CD14-positive monocyte (primary cell): ENCODE data around the gene DNAH14. TPM values are rescaled to one million over a fixed set of nuclear protein-coding genes. Genes with fewer than 3 reads are reported as not detected.
A peak's percentile ranks its signal among the peaks of the same experiment; 100 is the strongest.

Experiments
- DNase-seq, 3 donors: peaks; one replicate each; pipeline ENCODE4 v3.0.0-alpha.2; 2011 to 2022
- H2AFZ ChIP-seq: 2 replicates; pipeline ENCODE4 v1.6.0; 2012; ENCODE audit warnings: mild to moderate bottlenecking, low read depth, low read length, inconsistent platforms; ENCODE audit not compliant: insufficient read depth, poor library complexity, severe bottlenecking
- H3K27ac ChIP-seq, 2 donors: 1 replicate in 1 of 2; 2 replicates in 1 of 2; pipeline ENCODE4 v1.5.1; 2012 to 2013; ENCODE audit warnings: low read length in 2 of 2, control low read depth in 1 of 2, inconsistent platforms in 1 of 2, low read depth in 1 of 2, mild to moderate bottlenecking in 1 of 2
- H3K27me3 ChIP-seq, 2 donors: one replicate each; pipeline versions ENCODE4 v1.6.0 to v1.6.1; 2011 to 2013; ENCODE audit warnings: low read length in 2 of 2; ENCODE audit not compliant: control insufficient read depth in 2 of 2, insufficient read depth in 2 of 2
- H3K36me3 ChIP-seq, 2 donors: replicated peaks in 1 of 2; 1 replicate in 1 of 2; 2 replicates in 1 of 2; pipeline versions ENCODE4 v1.5.1 to v1.6.1; 2012 to 2013; ENCODE audit warnings: low read length in 2 of 2, control low read depth in 1 of 2, inconsistent platforms in 1 of 2, mild to moderate bottlenecking in 1 of 2; ENCODE audit not compliant: insufficient read depth in 2 of 2, control insufficient read depth in 1 of 2
- H3K4me1 ChIP-seq, 2 donors: 1 replicate in 1 of 2; 2 replicates in 1 of 2; pipeline versions ENCODE4 v1.5.1 to v1.6.1; 2012 to 2013; ENCODE audit warnings: low read length in 2 of 2, control low read depth in 1 of 2, inconsistent platforms in 1 of 2, mild to moderate bottlenecking in 1 of 2, moderate library complexity in 1 of 2; ENCODE audit not compliant: insufficient read depth in 2 of 2, control insufficient read depth in 1 of 2
- H3K4me2 ChIP-seq: replicated peaks from 2 replicates; pipeline ENCODE3; 2012; ENCODE audit warnings: low read length, moderate library complexity, mild to moderate bottlenecking; ENCODE audit not compliant: poor library complexity, severe bottlenecking; ENCODE audit errors: extremely low read depth
- H3K4me3 ChIP-seq, 3 experiments: fragments of 200-600 bp in 1 of 3; sonication (generic) in 1 of 3; replicated peaks in 1 of 3; 1 replicate in 2 of 3; 2 replicates in 1 of 3; pipeline ENCODE4 v1.5.1; 2011 to 2013; ENCODE audit warnings: low read length in 3 of 3, mild to moderate bottlenecking in 3 of 3, control low read depth in 2 of 3, low read depth in 2 of 3, inconsistent platforms in 1 of 3, moderate library complexity in 1 of 3
- H3K79me2 ChIP-seq: 2 replicates; pipeline ENCODE4 v1.6.0; 2012; ENCODE audit warnings: mild to moderate bottlenecking, control low read depth, inconsistent platforms, low read length, moderate library complexity; ENCODE audit not compliant: insufficient read depth
- H3K9ac ChIP-seq: 2 replicates; pipeline ENCODE4 v1.6.0; 2017; ENCODE audit warnings: low read length, mild to moderate bottlenecking; ENCODE audit not compliant: insufficient read depth, poor library complexity, severe bottlenecking
- H3K9me3 ChIP-seq, 2 donors: replicated peaks in 1 of 2; 1 replicate in 1 of 2; 2 replicates in 1 of 2; pipeline versions ENCODE4 v1.5.1 to v1.6.1; 2012 to 2013; ENCODE audit warnings: low read length in 2 of 2, control low read depth in 1 of 2; ENCODE audit not compliant: control insufficient read depth in 1 of 2, insufficient read depth in 1 of 2
- H4K20me1 ChIP-seq: 2 replicates; pipeline ENCODE4 v1.6.0; 2012; ENCODE audit warnings: mild to moderate bottlenecking, low read length, control low read depth, moderate library complexity; ENCODE audit not compliant: insufficient read depth
- H3K27ac Mint-ChIP-seq, 7 donors: one replicate each; pipeline ENCODE4 v1.8.0; 2020; ENCODE audit warnings: mild to moderate bottlenecking in 7 of 7, mixed read lengths in 7 of 7, moderate library complexity in 6 of 7, inconsistent platforms in 2 of 7
- H3K27me3 Mint-ChIP-seq, 3 donors: one replicate each; pipeline ENCODE4 v1.8.0; 2021 to 2022; ENCODE audit warnings: low read depth in 3 of 3, mild to moderate bottlenecking in 3 of 3, mixed read lengths in 3 of 3, moderate library complexity in 3 of 3, inconsistent platforms in 1 of 3
- H3K36me3 Mint-ChIP-seq, 2 donors: one replicate each; pipeline ENCODE4 v1.8.0; 2020; ENCODE audit warnings: mixed read lengths in 2 of 2, inconsistent platforms in 1 of 2, mild to moderate bottlenecking in 1 of 2
- H3K4me1 Mint-ChIP-seq: one replicate; pipeline ENCODE4 v1.8.0; 2020; ENCODE audit warnings: mild to moderate bottlenecking, mixed read lengths
- H3K4me3 Mint-ChIP-seq, 2 donors: one replicate each; pipeline ENCODE4 v1.8.0; 2020; ENCODE audit warnings: mild to moderate bottlenecking in 2 of 2, mixed read lengths in 2 of 2, moderate library complexity in 1 of 2
- H3K9me3 Mint-ChIP-seq, 7 donors: one replicate each; pipeline ENCODE4 v1.8.0; 2020 to 2022; ENCODE audit warnings: mixed read lengths in 7 of 7, mild to moderate bottlenecking in 6 of 7, moderate library complexity in 6 of 7, inconsistent platforms in 2 of 7
- CTCF ChIP-seq: fragments of 200-600 bp; IDR thresholded peaks from one replicate; pipeline ENCODE4 v1.8.0; 2022; ENCODE audit warnings: antibody characterized with exemption, mild to moderate bottlenecking
- WGBS: methylation state at CpG from one replicate; pipeline ENCODE4 v1.1.5; 2013; ENCODE audit warnings: missing lambda C conversion rate; ENCODE audit not compliant: insufficient coverage; 5-methylcytosine and 5-hydroxymethylcytosine counted together
- intact Hi-C, 2 donors: fragments of 100-400 bp; cut with micrococcal nuclease; formaldehyde crosslinking; loops; one replicate each; pipeline versions ENCODE4 v1.15.0 to v1.15.1; 2023
- polyA plus RNA-seq, 3 donors: library from polyadenylated mRNA; depleted of rRNA in 1 of 3; unstranded in 2 of 3; stranded (reverse) in 1 of 3; fragments of 300-500 nt in 2 of 3; fragments of >200 nt in 1 of 3; fragmentation: Illumina TruSeq in 2 of 3; gene quantifications; 1 replicate in 2 of 3; 2 replicates in 1 of 3; pipeline ENCODE4 v1.2.3, GENCODE V29; 2012 to 2021

Gene DNAH14
- polyA plus RNA-seq, 3 donors, result 0.83 TPM; not detected in 2

- Histone ChIP-seq H3K36me3 (peaks cover 64 to 83% of the 10 kb centered on the region in 2 donors), H3K79me2 (peaks cover 100% of the 10 kb centered on the region)
Measured at GRCh38 chr1:225418059-225418458, 488.6 kb downstream of the DNAH14 start.

DNA sequence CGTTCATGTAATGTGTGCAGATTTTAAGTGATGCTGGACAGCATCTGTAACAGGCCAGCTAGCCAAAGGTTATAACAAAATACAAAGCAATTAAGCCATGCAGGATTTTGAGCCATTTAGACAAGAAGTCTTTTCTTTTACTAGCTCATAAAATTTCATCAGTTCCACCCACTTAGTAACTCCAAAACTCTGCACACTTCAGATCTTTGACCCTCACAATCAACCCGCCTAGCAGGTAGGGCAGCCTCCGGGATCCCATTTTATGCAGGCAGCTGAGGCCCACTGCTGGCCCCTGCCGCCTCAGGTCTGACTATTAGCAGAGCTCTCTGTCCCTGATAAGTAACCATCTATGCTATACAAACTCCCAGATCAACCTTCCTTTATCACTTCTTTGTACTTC, 489.1 kb downstream of the DNAH14 start:
- peaks cover 75 to 76% of the 10 kb centered on the region in 2 donors for H3K36me3 Mint-ChIP-seq
- Histone ChIP-seq H2AFZ (no peak overlapping the region), H4K20me1 (peaks cover 85% of the 10 kb centered on the region), H3K9me3 (no peaks in the 10 kb centered on the region), H3K27me3 (no peaks in the 10 kb centered on the region), H3K9ac (no peak overlapping the region), H3K27ac (peak overlapping the region in 1 of 2 donors; percentile 23), H3K36me3 (peaks cover 60 to 77% of the 10 kb centered on the region in 2 donors), H3K4me1 (peaks cover 35 to 47% of the 10 kb centered on the region in 2 donors), H3K79me2 (peaks cover 100% of the 10 kb centered on the region), H3K4me3 (no peak overlapping the region), H3K4me2 (no peak overlapping the region)
- intact Hi-C loops, result no loop called here
- TF ChIP-seq CTCF, result no peak
- no peak for DNase-seq
- WGBS, result 96% methylated on average over 3 of the region's 4 CpGs
- H3K4me3 Mint-ChIP-seq, result no peak overlapping the region
- H3K27ac Mint-ChIP-seq, result peak overlapping the region in 2 of 7 donors; percentile 52 to 76
- H3K4me1 Mint-ChIP-seq, result peaks cover 49% of the 10 kb centered on the region
- H3K27me3 Mint-ChIP-seq, result no peaks in the 10 kb centered on the region
- H3K9me3 Mint-ChIP-seq, result no peaks in the 10 kb centered on the region

More at GRCh38 chr1:225418059-225418458, 488.6 kb downstream of the DNAH14 start:
- DNase-seq, result no peak
- Histone ChIP-seq H3K27ac (no peak overlapping the region), H3K27me3 (no peaks in the 10 kb centered on the region), H3K9me3 (no peaks in the 10 kb centered on the region), H3K4me3 (no peak overlapping the region), H3K9ac (no peak overlapping the region), H3K4me1 (peaks cover 30 to 42% of the 10 kb centered on the region in 2 donors), H2AFZ (no peak overlapping the region), H3K4me2 (no peak overlapping the region), H4K20me1 (peaks cover 84% of the 10 kb centered on the region)
- WGBS, result no CpG with 5 or more reads among the region's 2 CpGs
- Mint-ChIP-seq H3K36me3 (peaks cover 74 to 77% of the 10 kb centered on the region in 2 donors), H3K27ac (peak overlapping the region in 2 of 7 donors; percentile 27 to 50), H3K4me3 (no peak overlapping the region), H3K9me3 (no peaks in the 10 kb centered on the region), H3K27me3 (no peaks in the 10 kb centered on the region), H3K4me1 (peaks cover 43% of the 10 kb centered on the region)
- no peak for TF ChIP-seq CTCF
- intact Hi-C loops, result no loop called here
